ENCODE measurements around the gene TIPARP. TPM values are rescaled to one million over a fixed set of nuclear protein-coding genes. Genes with fewer than 3 reads are reported as not detected.
A peak's percentile ranks its signal among the peaks of the same experiment; 100 is the strongest.

TIPARP gene
- total RNA-seq, 1 donor from 2014 or later: 8.1 TPM

DNA sequence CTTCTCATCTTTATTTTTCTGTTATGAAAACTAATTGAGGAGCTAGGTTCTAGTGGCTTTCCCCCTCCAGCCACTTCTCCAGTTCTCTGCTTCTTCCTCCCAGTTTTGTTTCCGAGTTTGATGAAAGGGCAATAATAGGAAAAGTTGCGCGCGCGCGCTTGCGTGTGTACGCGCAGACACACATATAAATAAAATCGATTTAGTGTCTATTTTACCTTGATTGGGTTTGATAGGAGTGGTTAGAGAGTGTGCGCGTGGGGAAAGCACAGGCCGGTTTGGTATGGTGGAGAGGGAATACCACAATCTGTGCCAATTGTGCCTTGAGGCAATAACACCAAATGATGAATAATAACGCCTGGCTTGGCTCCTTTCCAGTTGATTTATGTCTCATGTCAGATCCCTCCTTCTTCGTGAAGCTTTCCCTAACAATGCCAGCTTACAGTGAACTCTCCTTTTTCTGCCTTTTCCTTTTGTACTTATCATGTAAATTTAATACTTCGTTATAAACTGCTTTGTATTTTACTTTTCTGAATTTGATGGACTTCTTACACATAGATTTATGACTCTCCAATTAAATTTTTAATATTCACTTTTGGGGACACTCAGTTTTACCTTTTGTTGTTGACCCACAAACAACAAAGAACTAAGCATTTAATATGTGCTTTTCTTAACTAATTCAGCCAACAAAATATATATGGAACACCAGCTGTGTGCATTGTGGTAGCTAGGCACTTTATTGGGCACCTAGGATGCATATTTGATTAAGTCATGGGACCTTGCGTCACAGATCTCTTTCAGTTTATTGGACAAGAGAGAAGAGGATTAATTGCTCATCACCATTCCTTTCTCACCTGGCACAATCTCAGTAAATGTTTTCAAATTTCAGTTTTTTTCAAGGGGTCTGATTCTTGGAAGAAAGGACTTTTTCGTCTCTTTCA lies 1.7 kb downstream of the TIPARP start:
- DNase-seq (ENCODE audit: low spot score): no peak
- no peak for ATAC-seq

DNA sequence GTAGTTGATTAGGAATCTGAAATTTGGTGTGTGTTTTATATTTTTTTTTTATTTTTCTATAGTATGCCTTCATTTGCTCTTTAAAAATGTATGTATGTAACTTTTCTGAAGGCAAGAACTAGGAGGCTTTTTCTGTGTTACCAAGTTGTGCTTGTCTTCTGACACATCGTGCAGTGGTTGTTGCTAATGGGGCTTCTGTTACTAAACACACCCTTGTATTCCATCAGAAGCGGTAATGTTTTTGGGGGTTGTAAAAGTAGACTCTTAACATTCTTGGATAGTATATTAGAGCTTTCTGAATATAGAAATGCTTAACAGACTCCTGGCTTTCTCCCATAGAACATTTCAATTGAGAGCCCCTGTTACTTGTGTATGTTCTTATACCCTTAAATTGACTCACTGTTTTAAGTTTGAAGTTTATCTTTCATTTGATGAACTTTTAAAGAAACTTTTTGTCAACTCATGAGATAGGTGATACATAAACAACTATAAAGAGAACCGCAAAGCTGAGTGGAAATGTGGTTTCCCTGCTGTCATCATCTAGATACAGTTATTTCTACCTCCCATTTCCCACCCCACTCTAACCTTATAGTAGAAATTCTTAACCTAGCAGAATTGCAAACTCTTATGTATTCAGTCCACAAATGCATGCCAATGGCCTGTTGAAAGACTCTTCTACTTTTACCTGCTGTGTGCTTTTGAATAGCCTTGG lies 2.5 kb downstream of the TIPARP start:
- DNase-seq (ENCODE audit: low spot score) (no peak), ATAC-seq (no peak)

GRCh38 chr3:156677536-156677935 lies 3.1 kb downstream of the TIPARP start:
- DNase-seq (ENCODE audit: low spot score): no peak

GRCh38 chr3:156678197-156678596 lies 3.8 kb downstream of the TIPARP start:
- no peak for ATAC-seq
- DNase-seq (ENCODE audit: low spot score): no peak

More at GRCh38 chr3:156677536-156677935, 3.1 kb downstream of the TIPARP start:
- ATAC-seq: no peak

- DNase-seq (ENCODE audit: low spot score): no peak
- ATAC-seq: no peak
Measured at GRCh38 chr3:156680243-156680914, 6.0 kb downstream of the TIPARP start.

GRCh38 chr3:156681002-156681401 lies 6.6 kb downstream of the TIPARP start:
- ATAC-seq (peak; percentile 73), DNase-seq (ENCODE audit: low spot score) (no peak)

- no peak for ATAC-seq
- DNase-seq (ENCODE audit: low spot score): no peak
Measured at GRCh38 chr3:156682501-156682900, 8.1 kb downstream of the TIPARP start.

- ATAC-seq: no peak
- DNase-seq (ENCODE audit: low spot score): no peak
Measured at GRCh38 chr3:156682963-156683362, 8.6 kb downstream of the TIPARP start.

DNA sequence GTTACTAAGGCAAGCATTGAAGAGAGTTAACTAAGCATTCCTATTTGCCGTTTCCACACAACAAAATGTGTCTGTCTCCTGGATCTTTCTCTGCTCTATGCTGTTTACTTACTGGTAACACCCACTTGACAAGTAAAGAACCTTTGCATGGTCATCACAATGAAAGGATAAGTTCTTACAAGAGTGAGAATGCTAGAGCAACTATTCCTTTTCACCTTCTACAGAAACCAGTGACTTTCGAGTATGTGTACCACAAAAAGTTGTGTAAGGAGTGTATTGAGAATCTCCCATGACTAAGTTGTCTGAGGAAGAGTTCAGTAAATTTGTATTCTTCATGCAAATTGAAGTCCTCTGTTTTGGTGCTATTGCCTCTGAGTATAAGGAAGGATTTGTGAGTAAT lies 10.8 kb downstream of the TIPARP start:
- ATAC-seq: no peak
- no peak for DNase-seq (ENCODE audit: low spot score)

DNA sequence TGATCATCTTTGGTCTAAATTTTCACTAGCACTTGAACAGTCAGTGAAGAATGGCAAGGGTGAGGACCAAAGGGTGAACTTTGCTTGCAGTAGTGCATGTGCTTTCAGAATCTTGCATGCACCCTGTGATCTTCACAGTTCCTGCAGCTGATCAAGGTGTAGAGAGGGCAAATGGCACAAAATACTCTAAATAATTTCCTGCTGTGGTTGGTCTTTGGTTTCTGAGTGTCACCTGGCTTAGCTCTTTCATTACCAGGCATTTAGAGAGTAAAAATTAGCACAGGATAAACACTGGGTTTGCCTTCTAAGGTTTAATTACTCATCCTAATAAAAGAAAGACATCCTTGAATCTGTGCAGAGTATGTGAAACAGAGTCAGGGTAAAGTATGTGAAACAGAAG lies 11.4 kb downstream of the TIPARP start:
- ATAC-seq: peak; percentile 67
- no peak for DNase-seq (ENCODE audit: low spot score)

- ATAC-seq: peak; percentile 40
- DNase-seq (ENCODE audit: low spot score): no peak
Measured at GRCh38 chr3:156687023-156687422, 12.6 kb downstream of the TIPARP start.

GRCh38 chr3:156688632-156689452 lies 14.5 kb downstream of the TIPARP start:
- DNase-seq (ENCODE audit: low spot score) (no peak), ATAC-seq (peak; percentile 10)

DNA sequence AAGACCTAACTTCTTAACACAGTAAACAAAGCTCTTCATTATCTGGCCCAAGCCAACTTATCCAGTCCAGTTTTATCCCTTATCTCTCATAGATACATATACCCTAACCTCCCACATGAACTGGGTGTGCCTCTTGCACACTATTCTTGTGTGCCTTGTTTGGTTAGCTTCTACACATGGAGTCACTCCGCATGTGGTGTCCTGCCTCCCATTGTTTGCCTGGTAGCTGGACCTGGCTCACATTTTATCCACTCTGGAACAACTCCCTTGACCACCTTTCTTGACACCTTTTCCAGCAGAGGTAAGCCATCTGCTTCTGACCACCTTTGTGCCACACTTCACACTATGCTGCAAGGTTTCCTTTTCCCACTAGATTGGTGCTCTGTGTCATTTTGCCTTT lies 15.2 kb downstream of the TIPARP start:
- DNase-seq (ENCODE audit: low spot score): no peak
- peak; percentile 22 for ATAC-seq

GRCh38 chr3:156691920-156692319 lies 17.5 kb downstream of the TIPARP start:
- no peak for ATAC-seq

GRCh38 chr3:156693166-156693565 lies 18.8 kb downstream of the TIPARP start:
- ATAC-seq: no peak
- no peak for DNase-seq (ENCODE audit: low spot score)

More at GRCh38 chr3:156691920-156692319, 17.5 kb downstream of the TIPARP start:
- DNase-seq (ENCODE audit: low spot score): no peak

DNA sequence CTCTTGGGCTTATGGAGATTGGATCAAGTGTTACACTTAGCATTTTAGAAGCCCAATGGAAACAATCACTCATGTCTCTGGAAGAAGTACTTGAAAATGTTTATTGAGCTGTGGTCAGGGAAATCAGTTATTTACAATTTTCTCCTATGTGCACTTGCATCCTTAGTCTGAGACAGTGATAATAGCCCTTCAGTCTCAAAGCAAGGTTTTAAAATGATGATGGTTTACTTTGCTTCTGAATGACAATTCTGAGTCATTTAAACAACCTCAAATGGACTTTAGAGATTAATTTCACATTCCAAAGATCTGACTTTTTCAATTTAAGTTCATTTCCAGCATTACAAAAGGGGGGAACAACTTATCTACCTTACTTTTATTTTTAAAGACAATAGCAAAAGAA lies 20.1 kb downstream of the TIPARP start:
- no peak for ATAC-seq

GRCh38 chr3:156702367-156702766 lies 28.0 kb downstream of the TIPARP start:
- peak; percentile 35 for ATAC-seq
- no peak for DNase-seq (ENCODE audit: low spot score)

More for the DNA sequence above, 20.1 kb downstream of the TIPARP start:
- no peak for DNase-seq (ENCODE audit: low spot score)

- ATAC-seq (peak; percentile 85), DNase-seq (ENCODE audit: low spot score) (no peak)
Measured at GRCh38 chr3:156704370-156705036, 30.1 kb downstream of the TIPARP start.

GRCh38 chr3:156705761-156706616 lies 31.6 kb downstream of the TIPARP start:
- no peak for ATAC-seq
- DNase-seq (ENCODE audit: low spot score): no peak

All from left lobe of liver (tissue), 2 donors.